Measurements from ENCODE around the gene CERS2. TPM values are rescaled to one million over a fixed set of nuclear protein-coding genes. Genes with fewer than 3 reads are reported as not detected.
A peak's percentile ranks its signal among the peaks of the same experiment; 100 is the strongest.

Gene CERS2
- polyA plus RNA-seq, 1 experiment = 202 TPM

GRCh38 chr1:151006327-151007052 is 31.9 kb upstream of the CERS2 start, which contains the start of gene MINDY1:
Gene MINDY1 (minus strand): TSS chr1:151006902. CDS start chr1:151002617, 4,285 bp downstream.
- peak; percentile 48 for DNase-seq (ENCODE audit: low read depth)
- no peaks in the 10 kb centered on the region for H3K27me3 ChIP-seq (ENCODE audit: control insufficient read depth, insufficient read depth, low read length)
- POLR2A ChIA-PET = interaction anchor here (0.6 kb wide), 3 partner anchors 21 to 198 kb away, joined by 3 to 8 read pairs (median 3); partner anchors contain the start of genes CERS2 and CTSK
- H3K4me3 ChIP-seq (ENCODE audit: low read depth, low read length) = peak within 1 kb of the TSS; percentile 48
- peak; percentile 75 for TF ChIP-seq CTCF (IDR thresholded peaks at IDR 0.05; ENCODE audit: insufficient read depth, low read depth, low read length)
- H3K36me3 ChIP-seq (ENCODE audit: control insufficient read depth, insufficient read depth, low read length) = peaks cover 4% of the 10 kb centered on the region
- CTCF ChIA-PET = interaction anchor here (0.6 to 4.9 kb wide), 20 partner anchors 10 to 431 kb away, joined by 3 to 64 read pairs (median 4); partner anchors contain the start of genes ANXA9, C1orf56 and CDC42SE1

GRCh38 chr1:151005729-151006319 is 31.2 kb upstream of the CERS2 start:
- ChIA-PET CTCF (interaction anchor here (0.8 to 4.9 kb wide), 18 partner anchors 10 to 431 kb away, joined by 3 to 64 read pairs (median 4); partner anchors contain the start of genes ANXA9, C1orf56 and CDC42SE1), POLR2A (interaction anchor here (0.6 kb wide), 1 partner anchor 198 kb away, joined by 3 read pairs; the partner anchor contains the start of gene CTSK)
- peak overlapping the region; percentile 48 for H3K4me3 ChIP-seq (ENCODE audit: low read depth, low read length)
- no peak for DNase-seq (ENCODE audit: low read depth)
- no peaks in the 10 kb centered on the region for H3K27me3 ChIP-seq (ENCODE audit: control insufficient read depth, insufficient read depth, low read length)
- peaks cover 4% of the 10 kb centered on the region for H3K36me3 ChIP-seq (ENCODE audit: control insufficient read depth, insufficient read depth, low read length)
- TF ChIP-seq CTCF (IDR thresholded peaks at IDR 0.05; ENCODE audit: insufficient read depth, low read depth, low read length) = no peak

GRCh38 chr1:151003180-151003579 is 28.5 kb upstream of the CERS2 start:
- DNase-seq (ENCODE audit: low read depth) = no peak
- Histone ChIP-seq H3K27me3 (ENCODE audit: control insufficient read depth, insufficient read depth, low read length) (no peaks in the 10 kb centered on the region), H3K4me3 (ENCODE audit: low read depth, low read length) (no peak overlapping the region), H3K36me3 (ENCODE audit: control insufficient read depth, insufficient read depth, low read length) (peaks cover 4% of the 10 kb centered on the region)
- ChIA-PET POLR2A (no interaction called here), CTCF (interaction anchor here (1.1 to 4.9 kb wide), 2 partner anchors 7 to 24 kb away, joined by 3 to 64 read pairs; no protein-coding TSS in a partner anchor)
- no peak for TF ChIP-seq CTCF (IDR thresholded peaks at IDR 0.05; ENCODE audit: insufficient read depth, low read depth, low read length)

- no peak for DNase-seq (ENCODE audit: low read depth)
- Histone ChIP-seq H3K36me3 (ENCODE audit: control insufficient read depth, insufficient read depth, low read length) (peaks cover 4% of the 10 kb centered on the region), H3K27me3 (ENCODE audit: control insufficient read depth, insufficient read depth, low read length) (no peaks in the 10 kb centered on the region), H3K4me3 (ENCODE audit: low read depth, low read length) (no peak overlapping the region)
- ChIA-PET CTCF (interaction anchor here (0.8 to 1.1 kb wide), 2 partner anchors 9 to 23 kb away, joined by 3 read pairs; no protein-coding TSS in a partner anchor), POLR2A (no interaction called here)
- TF ChIP-seq CTCF (IDR thresholded peaks at IDR 0.05; ENCODE audit: insufficient read depth, low read depth, low read length) = no peak
These were observed 28.0 kb upstream of the CERS2 start for GRCh38 chr1:151002611-151003010.

- H3K36me3 ChIP-seq (ENCODE audit: control insufficient read depth, insufficient read depth, low read length) = peaks cover 5% of the 10 kb centered on the region
- CTCF ChIA-PET = interaction anchor here (0.8 to 1.3 kb wide), 4 partner anchors 8 to 23 kb away, joined by 3 to 5 read pairs (median 3); no protein-coding TSS in a partner anchor
- DNase-seq (ENCODE audit: low read depth) = no peak
- H3K27me3 ChIP-seq (ENCODE audit: control insufficient read depth, insufficient read depth, low read length) = no peaks in the 10 kb centered on the region
- POLR2A ChIA-PET = interaction anchor here (0.5 kb wide), 1 partner anchor 56 kb away, joined by 3 read pairs; no protein-coding TSS in a partner anchor
- TF ChIP-seq CTCF (IDR thresholded peaks at IDR 0.05; ENCODE audit: insufficient read depth, low read depth, low read length) = no peak
- no peak overlapping the region for H3K4me3 ChIP-seq (ENCODE audit: low read depth, low read length)
These were observed 27.4 kb upstream of the CERS2 start for GRCh38 chr1:151002051-151002450.
